HK-2 (cell line): ENCODE data around the gene SLC25A17.
"Not testable (repeated sequence)": the region's sequence is repeated elsewhere in the genome, so short reads cannot be mapped to it uniquely, and the experiment has no call there.

Source experiments
- DNase-seq: peaks from one replicate; pipeline ENCODE4 v3.0.0-alpha.2; 2018; ENCODE audit not compliant: unreplicated experiment

The SLC25A17 gene

DNA sequence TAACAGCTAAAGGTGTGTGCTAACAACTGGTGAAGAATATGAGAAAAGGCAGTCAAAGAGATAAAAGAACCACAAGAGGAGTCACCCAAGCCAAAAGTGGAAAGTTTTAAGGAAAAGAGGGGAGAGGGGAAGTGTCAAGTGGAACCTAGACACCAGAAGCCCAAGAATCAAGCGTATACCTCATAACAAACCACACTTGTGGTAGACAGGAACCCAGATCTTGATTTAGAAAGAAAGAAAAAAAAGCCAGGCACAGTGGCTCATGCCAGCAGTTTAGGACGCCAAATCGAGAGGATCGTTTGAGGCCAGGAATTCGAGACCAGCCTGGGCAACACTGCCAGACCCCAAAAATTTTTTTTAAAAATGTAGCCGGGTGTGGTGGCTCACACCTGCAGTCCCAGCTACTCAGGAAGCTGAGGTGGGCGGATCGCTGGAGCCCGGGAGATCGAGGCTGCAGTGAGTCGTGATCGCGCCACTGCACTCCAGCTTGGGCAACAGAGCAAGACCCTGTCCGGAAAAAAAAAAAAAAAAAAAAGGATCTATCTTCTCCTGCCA is 877 bp downstream of the SLC25A17 start:
- no peak for DNase-seq

- DNase-seq = no peak
Measured at GRCh38 chr22:40817737-40818136, 1.4 kb downstream of the SLC25A17 start.

DNA sequence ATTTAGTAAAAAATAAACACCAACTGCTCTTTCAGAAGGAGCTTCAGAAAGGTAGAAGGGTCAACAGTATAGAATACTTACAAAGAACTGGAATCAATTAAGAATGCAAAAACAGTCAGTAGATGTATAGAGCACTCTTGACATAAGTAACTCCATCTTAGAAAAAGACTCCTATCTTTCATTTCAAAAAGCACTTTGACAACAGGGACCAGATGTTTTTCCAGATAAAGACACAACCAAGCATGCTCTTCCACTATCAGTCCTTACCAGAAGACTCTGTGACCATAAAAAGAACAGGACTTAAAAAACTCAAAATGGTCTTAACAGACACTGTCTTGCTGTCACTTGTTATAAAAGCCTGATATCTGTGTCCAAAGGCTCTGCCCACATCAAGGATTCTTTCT is 5.2 kb downstream of the SLC25A17 start:
- DNase-seq = no peak

DNA sequence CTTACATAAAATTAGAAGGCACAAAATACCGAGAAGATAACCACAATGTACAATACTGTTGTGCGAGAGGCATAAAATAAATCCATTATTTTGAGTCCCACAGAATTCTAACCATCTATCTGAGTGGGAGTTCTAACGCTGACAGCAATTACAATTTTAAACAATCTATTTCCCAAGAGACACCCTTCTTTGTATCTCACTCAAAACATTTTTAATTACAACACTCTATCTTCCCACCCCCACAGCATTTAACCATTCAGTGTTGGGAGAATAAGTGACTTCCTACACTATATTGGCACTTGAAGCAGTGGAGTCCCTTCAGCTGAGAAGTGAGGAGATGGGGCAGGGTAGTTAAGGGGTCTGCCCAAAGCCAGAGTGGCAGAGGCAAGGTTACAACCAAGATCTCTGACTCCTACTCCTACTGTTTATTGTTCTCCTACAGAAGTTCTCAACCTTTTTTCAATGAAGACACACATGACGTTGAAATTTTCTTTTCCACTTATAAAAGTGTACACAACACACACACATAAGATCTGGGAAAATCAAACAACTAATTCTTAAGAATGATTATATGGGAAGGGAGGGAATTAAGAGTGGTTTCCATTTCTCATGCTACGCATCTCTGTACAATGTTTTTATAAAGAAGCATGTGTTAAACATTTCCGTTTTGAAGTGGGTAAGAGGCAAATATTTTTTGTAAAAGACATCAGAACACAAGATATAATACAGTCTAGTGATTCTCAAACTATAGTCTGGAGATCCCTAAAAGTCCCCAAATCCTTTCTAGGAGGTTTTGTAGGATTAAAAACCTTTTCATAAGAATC is 10.9 kb downstream of the SLC25A17 start:
- DNase-seq = no peak

GRCh38 chr22:40806711-40807110 is 12.4 kb downstream of the SLC25A17 start:
- DNase-seq = no peak

GRCh38 chr22:40805699-40806203 is 13.4 kb downstream of the SLC25A17 start:
- DNase-seq = no peak

- no peak for DNase-seq
Measured at GRCh38 chr22:40805239-40805638, 13.9 kb downstream of the SLC25A17 start.

DNA sequence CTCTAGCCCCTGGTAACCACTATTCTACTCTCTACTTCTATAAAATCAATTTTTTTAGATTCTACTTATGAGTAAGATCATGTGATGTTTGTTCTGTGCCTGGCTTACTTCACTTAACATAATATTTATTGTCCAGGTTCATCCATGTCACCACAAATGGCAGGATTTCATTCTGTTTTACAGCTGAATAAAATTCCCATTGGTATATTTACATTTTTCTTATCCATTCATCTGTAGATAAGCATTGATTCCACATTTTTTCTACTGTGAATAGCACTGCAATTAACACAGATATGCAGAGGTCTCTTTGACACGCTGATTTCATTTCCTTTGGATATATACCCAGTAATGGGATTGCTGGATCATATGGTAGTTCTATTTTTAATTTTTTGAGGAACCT is 15.8 kb downstream of the SLC25A17 start:
- DNase-seq = no peak

DNA sequence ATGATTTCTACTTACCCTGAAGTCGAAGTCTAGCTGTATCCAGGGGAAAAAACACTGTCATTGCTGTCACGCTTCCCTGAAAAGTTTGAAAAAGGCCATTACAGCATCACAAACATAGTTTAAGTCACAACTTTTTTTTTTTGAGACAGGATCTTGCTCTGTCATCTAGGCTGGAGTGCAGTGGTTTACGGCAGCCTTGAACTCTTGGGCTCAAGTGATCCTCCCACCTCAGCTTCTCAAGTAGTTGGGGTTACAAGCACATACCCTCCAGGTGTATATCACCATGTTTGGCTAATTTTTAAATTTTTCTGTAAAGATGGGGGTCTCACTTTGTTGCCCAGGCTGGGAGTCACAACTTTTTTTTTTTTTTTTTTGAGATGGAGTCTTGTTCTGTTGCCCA is 20.1 kb downstream of the SLC25A17 start:
- no peak for DNase-seq

DNA sequence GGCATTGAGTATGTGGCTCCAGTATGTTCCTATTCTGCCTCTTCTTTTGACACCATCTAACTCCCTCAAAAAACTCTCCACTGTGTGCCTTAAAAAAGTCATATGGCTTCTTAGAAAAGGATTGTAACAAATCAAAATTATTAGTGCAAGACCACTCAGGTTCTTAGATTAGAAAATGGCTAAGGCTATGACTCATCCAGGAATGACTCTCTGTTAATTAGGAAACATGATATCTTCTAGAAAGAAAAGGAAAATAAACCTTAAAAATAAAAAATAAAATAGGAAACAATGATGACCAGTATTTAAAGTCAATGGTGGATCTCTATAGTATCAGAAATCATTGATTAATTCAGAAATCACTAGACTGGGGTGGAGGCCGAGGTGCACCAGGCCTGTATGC is 21.7 kb downstream of the SLC25A17 start:
- no peak for DNase-seq

- DNase-seq = no peak
Measured at GRCh38 chr22:40792451-40792850, 26.7 kb downstream of the SLC25A17 start.

- no peak for DNase-seq
Measured at GRCh38 chr22:40791241-40791640, 27.9 kb downstream of the SLC25A17 start.

GRCh38 chr22:40789131-40789530 is 30.0 kb downstream of the SLC25A17 start:
- DNase-seq = no peak

DNA sequence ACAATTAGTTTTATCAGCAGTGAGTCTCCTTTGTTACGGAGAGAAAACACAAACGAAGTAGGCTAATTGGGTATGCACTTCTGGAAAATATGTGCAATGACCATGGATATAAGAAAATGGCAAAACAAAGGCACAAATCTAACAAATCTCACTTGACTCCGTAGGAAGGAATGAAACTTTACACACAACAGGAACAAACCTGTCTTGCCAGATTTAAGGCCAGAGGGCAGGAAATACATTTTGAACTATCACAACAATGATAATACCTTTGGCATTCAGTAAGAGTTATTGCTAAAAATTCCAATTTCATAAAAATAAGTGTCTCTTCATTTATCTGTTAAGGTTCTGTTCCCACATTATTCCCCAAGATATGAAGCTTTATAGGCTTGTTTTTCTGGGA is 36.6 kb downstream of the SLC25A17 start:
- DNase-seq = no peak

DNA sequence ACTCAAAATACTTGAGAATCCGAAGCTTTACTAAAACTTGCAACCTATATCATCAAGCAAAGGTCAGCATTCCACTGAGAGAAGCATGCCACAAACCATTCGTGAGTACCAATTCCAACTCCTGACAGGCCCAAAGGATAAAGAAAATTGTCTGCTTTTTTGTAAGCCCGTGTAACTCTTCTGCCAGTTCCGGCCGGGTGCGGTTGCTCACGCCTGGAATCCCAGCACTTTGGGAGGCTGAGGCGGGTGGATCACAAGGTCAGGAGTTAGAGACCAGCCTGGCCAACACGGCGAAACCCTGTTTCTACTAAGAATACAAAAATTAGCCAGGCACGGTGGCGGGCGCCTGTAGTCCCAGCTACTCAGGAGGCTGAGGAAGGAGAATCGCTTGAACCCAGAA is 37.4 kb downstream of the SLC25A17 start:
- not testable (repeated sequence) for DNase-seq

DNA sequence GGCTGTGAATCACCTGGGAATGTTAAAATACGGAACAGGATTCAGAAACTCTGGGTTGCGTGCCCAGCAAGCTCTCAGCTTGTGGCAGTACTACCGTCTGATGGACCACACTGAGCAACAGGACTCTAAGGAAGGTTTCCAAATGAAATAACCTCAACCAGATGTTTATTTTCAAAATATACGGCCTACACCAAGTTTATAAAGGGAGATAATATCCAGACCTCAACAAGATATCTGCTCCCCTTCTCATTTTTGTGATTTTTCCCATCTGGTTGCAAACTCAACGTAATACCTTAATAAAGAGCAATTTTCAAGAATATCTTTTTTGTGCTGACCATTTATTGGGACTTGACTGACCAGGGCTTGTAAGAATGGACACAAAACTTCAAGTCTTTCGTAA is 49.4 kb downstream of the SLC25A17 start:
- DNase-seq = no peak

GRCh38 chr22:40768206-40768605 is 50.9 kb downstream of the SLC25A17 start:
- DNase-seq = no peak

DNA sequence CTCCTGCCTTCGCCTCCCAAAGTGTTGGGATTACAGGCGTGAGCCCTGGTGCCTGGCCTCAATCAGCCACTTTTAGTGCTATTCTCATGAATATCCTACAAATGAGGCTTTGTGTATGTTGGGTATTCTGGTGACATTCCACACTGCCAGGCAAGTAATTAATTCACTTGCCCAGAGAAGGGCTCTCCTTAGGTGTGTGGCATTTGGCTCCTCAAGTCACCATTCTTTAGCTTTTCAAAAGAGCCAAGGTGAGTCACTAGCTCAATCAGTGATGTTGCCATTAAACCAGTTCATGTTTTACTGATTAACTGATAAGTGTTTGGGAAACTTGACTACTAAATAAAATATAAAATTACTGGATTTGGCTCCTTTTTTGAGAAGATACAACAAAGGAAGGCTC is 52.2 kb downstream of the SLC25A17 start:
- no peak for DNase-seq

GRCh38 chr22:40764763-40765441 is 54.2 kb downstream of the SLC25A17 start:
- DNase-seq = no peak

GRCh38 chr22:40759294-40759840 is 59.8 kb downstream of the SLC25A17 start:
- DNase-seq = no peak

DNA sequence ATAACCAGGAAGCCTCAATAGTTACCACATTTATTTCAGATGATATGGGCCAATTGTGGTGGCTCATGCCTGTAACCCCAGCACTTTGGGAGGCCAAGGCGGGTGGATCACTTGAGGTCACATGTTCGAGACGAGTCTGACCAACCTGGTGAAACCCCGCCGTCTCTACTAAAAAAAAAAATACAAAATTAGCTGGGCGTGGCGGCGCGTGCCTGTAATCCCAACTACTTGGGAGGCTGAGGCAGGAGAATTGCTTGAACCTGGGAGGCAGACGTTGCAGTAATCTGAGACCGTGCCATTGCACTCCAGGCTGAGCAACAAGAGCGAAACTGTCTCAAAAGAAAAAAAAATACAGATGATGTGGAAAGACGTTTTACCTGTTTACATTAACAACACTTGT is 60.3 kb downstream of the SLC25A17 start:
- not testable (repeated sequence) for DNase-seq

DNA sequence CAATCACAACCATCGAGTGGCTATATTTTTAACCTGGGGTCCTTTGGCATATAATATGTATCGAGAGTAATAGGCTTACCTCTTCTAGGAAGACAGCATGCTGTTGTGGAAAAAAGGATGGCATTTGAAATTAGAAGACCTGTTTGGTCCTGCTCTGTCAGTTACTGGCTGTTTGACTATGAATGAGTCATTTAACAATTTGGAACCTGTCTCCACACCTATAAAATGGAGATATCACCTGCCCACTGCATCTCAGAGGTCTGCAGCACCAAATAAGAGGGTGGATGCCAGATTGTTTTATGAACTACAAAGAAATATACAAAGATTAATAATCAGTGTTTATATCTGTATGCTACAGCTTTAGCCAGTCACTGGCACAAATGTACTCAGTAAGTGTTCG is 60.8 kb downstream of the SLC25A17 start:
- no peak for DNase-seq

- DNase-seq = no peak
Measured at GRCh38 chr22:40757071-40757470, 62.1 kb downstream of the SLC25A17 start.
